ENCODE measurements around the gene MCCD1.
A peak's percentile ranks its signal among the peaks of the same experiment; 100 is the strongest.

MCCD1 gene

DNA sequence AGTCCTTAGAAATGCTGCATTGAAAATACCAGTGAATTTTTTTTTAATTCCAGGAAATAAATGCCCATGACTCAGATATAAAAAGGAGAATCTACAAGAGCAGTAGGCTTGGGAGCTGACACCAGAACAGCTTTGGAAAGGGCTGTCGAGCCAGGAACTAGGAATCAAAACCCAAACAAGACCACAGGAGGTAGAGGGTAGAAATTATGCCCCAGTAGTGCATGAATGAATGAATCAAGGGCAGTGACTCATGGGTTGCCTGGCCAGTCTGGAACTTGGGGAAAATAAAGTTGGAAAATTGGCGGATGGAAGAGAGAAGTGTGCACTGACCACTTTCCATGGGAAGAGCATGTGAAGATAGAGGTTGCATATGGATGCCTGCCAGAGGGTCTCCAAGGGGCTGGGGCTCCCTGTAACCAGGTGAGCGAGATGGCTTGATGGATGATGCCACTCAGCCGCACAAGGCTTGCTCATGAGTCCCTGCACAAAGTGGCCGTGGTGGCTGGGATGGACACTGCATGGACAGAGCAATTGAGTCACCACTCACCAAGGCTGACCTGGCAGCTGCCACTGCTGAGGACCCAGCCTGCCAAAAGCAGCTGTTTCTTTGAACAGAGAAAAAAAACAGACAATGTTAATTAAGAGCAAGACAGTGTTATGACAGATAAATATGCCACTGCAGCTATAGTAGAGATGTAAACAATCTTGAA is 15.2 kb upstream of the MCCD1 start:
- no peak for DNase-seq

DNA sequence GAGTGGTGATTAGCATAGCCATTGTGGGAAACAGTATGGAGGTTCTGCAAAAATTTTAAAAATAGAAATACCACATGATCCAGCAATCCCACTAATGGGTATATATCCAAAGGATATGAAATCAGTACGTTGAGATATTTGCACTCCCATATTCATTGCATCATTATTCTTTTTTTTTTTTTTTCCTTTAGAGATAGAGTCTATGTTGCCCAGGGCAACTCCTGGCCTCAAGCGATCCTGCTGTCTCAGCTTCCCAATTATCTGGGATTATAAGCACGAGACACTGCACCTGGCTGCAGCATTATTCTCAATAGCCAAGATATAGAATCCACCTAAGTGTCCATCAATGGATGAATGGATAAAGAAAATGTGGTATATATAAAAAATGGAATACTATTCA is 6.9 kb upstream of the MCCD1 start:
- DNase-seq, result no peak

DNA sequence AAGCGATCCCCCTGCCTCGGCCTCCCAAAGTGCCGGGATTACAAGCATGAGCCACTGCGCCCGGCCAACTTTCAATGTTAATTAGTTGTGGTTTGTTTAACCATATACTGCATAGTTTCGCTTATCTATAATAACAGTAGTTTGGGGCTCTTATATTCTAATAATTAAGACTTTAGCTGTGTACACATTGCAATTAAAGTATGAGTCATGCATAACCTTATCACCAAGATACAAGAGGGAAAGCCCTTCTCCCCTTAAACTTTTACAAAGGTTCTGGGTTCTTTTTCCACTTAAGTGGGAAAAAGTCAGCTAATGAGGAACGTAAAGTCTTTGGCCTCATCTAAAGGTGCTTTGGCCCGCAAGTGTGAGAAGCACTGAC is 3.2 kb upstream of the MCCD1 start:
- DNase-seq, result no peak

DNA sequence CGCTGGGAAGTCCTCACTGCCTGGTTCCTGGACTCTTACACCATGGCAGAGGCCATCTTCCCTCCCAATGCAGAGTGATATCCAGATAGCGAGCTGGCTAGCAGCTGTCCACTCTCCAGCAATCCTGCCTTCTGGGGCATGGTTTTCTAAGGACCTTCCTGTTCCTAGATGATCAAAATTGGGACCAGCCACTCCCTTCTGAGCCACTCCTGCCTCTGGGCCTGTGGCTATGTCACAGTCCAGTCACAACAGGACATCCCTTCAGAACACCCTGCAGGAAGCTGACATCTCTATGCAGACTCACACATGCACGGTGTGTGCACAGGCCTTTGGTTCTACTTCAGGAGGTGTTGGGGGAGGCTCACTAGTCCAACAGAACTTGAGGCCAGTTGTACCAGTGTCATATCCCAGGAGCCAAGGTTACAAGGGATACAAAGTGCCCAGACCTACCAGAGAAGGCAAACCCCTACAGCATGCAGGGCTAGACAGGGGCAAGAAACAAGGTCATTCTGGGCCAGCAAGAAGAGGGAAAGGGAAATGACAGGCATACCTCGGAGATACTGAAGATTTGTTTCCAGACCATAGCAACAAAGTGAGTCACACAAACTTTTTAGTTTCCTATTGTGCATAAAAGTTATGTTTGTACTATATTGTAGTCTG is 2.7 kb upstream of the MCCD1 start:
- no peak for DNase-seq

DNA sequence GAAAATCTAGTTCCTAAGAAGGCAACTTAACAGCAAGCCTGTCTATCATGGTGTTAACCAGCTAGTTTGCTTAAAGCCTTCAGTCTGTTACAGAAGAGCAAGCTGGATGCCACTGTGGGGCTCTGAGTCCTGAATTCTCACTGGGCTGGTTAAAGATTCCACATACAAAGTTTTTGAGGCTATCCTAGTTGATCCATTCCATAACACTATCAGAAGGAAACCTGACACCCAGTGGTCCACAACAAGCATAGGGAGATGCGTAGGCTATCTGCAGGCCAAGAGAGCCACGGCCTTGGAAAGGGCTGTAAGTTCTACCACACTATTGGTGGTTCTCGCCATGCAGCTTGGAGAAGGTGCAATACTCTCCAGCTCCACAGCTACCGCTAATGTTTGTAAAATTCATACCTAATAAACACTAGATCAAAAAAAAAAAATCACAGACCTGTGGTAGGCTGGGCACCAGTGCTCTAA is 420 bp upstream of the MCCD1 start:
- DNase-seq, result no peak

DNA sequence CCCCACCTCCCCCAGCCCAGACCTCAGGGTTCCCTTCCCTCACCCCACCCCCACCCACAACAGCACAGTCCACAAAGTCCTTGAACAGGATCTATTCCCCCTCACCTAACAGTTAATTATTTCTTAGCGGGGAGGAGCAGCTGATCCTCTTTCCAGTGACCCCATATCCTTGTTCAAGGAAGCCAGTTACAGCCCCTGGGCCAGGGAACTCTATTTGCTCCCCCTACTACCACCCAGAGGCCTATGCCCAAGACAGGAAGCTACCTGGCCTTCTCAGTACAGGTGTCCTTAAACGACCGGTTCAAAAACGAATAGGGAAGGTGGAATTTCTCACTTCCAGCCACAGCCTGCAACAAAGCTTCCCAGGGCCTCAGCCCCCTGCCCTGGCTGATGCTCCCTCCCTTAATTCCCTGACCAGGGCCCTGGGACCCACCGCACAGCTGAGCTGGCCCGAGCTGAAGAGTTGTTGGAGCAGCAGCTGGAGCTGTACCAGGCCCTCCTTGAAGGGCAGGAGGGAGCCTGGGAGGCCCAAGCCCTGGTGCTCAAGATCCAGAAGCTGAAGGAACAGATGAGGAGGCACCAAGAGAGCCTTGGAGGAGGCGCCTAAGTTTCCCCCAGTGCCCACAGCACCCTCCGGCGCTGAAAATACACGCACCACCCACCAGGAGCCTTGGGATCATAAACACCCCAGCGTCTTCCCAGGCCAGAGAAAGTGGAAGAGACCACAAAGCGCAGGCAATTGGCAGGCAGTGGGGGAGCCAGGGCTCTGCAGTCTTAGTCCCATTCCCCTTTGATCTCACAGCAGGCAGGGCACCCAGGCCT is 778 bp downstream of the MCCD1 start:
- no peak for DNase-seq

DNA sequence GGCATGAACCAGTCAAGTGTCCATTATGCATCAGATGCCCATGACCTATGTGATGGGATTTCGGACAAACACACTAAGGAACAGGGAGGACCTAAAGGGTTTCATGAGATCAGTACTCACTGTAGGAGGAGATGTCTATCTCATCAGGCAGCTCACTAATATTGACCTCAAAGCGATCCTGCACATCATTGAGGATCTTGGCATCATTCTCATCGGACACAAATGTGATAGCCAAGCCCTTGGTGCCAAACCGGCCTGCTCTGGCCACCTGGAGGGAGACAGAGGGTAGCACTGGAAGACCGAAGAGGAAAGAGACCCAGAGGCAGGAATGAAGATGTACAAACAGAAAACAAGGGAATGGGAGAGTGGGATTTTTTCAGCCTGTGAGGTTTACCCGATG is 1.9 kb downstream of the MCCD1 start:
- DNase-seq, result no peak

DNA sequence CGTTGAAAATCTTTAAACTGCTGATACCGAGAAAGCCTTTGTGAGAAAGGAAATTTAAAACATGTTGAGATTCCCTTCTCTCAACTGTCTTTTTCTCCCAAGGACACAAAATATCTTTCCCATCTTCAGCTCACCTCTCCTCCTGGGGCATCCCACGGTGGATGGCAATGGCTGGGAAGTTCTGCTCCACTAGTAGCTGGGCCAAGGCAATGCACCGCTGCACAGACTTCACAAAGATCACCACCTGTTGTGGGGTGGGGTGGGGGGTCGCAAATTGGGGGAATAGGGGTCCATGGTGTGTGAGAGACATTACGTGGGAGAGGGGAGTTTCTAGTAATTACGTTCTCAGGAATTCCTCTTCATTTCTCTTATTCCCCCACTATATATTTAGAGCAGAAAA is 2.4 kb downstream of the MCCD1 start:
- DNase-seq, result no peak

DNA sequence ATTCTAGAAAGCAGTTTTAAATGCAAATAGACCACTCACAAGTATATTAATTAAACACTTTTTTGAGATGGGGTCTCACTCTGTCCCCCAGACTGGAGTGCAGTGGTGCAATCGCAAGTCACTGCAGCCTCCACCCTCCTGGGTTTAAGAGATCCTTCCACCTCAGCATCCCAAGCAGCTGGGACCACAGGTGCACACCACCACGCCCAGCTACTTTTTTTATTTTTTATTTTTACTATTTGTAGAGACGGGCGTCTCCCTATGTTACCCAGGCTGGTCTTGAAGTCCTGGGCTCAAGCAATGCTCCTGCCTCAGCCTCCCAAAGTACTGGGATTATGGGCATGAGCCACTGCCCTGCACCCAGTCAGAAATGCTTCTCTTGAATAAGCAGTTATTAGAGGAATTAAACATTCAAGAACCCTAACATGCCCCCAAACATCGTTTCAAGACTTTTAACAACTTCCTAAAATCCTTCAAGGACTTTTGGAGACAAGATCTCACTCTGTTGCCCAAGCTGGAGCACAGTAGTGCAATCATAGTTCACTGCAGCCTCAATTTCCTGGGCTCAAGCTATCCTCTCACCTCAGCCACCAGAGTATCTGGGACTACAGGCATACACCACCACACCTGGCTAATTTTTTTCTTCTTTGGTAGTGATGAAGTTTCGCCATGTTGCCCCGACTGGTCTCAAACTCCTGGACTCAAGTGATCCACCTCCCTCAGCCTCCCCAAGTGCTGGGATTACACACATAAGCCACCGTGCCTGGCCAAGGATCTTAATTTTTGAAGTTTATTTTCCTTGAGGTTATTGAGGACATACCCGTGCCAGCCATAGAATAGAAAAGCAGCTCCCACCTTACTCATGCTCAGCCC is 3.2 kb downstream of the MCCD1 start:
- no peak for DNase-seq

DNA sequence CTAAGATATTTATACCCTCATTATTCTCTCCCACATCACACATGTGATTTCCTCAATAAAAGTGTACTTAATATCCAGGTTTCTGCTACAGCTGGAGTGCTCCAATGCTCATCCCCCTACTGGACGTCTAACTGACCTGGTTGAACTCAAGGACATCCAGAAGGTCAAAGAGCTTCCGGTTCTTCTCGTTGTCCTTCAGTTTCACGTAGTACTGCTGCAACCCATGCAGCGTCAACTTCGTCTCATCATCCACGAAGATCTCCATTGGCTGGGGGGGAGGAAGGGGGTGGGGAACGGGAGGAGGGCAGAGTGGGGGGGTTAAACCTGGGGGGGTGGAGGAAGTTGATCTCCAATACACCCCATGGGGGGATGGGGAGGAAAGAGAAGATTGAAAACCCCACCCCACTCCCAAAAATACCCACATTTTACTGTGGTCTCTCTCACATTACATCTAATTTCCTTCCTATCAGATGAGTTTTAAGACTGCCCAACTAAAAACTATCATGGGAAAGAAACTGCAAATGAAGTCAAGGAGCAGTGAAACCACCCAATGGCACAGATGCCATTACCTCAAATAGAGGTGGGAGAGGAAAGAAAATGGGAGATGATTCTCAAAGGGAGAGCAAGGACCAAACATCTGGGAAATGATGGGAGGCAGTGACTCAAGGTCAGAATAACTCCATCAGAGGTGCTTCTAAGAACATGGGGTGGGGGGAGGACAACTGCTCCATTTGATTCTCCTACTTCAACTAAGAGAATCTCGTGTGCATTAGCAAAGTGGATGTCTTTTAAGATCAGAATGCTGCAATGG is 4.1 kb downstream of the MCCD1 start:
- DNase-seq, result no peak

DNA sequence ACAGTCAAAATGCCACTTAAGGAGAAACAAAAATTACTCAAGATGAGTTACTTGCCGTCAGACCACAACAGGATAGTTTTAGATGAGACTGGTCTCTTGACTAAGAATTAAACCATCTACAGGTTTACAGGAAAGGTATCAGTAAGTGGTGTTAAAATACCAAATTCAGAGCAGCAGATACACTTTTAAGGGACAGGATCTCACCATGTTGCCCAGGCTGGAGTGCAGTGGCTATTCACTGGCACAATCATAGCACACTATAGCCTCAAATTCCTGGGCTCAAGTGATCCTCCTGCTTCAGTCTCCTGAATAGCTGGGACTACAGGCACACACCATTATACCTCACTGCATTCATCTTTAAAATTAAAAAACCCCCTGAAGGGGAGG is 4.7 kb downstream of the MCCD1 start:
- no peak for DNase-seq

DNA sequence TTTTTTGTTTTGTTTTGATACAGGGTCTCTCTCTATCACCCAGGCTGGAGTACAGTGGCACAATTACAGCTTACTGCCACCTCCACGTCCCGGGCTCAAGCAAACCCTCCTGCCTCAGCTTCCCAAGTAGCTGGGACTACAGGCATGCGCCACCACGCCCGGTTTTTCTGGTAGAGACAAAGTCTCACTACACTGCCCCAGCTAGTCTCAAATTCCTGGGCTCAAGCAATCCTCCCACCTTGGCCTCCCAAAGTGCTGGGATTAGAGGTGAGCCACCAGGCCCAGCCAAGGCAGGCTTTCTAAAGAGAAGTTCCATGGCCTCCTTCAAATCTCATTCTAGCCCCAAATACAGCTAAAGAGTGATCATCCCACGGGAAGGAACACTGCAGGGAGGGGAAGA is 5.2 kb downstream of the MCCD1 start:
- DNase-seq, result no peak

DNA sequence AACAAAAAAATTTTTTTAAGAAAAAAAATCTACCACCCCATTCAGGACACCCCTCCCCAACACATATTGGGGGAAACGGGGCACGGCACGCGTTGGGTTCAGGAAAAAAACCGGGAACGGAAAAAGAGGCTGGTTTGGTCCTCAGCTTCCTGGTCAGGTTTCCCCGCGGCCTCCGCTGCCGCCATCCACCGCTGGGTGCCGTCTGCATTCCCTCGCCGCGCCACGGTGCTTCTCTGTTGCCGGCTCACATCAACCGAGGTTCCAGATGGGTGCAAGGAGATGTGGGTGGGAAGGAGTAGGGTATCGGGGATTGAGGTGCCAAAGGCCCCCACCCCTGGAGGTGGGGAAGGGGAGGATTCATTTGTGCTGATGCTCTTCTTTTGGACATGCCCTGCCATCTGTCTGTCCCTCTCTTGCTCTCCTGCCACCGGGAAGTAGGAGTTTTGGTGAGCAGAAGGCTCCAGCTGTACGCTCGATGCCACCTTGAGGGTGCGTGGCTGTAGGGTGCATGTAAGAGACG is 5.8 kb downstream of the MCCD1 start:
- no peak for DNase-seq

DNA sequence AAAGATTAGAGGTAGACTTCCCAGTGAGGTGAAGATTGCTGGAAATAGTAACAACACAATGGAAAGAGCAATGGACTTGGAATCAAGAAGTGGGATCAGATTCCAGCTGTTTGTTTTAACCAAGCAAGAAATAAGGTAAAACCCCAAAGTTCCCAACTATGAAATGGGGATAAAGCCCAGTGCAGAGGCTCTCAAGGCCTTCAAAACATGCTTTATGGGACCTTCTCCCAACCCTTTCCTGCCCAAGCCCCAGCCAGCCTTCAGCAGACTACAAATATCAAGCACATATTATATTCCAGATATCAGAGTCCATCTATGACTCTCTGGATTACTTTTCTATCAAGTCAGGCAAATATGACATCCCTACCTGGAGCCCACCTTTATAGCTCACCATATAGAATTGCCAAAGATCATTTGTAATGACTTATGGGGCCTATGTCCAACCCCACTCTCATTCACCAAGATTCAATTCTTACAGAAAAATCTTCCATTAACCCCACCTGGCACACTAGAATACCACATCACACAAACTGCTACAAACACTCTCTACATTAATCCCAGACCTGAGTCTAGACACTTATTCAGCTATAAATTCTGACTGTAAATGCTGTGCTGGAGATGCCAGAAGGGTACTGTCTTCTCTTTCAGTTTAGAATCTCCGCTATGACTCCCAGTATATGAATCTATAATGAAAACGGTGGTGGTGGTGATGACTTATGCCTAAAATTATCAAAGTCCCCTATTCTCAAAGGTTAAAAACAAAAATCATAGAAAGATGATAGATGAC is 7.0 kb downstream of the MCCD1 start:
- no peak for DNase-seq

DNA sequence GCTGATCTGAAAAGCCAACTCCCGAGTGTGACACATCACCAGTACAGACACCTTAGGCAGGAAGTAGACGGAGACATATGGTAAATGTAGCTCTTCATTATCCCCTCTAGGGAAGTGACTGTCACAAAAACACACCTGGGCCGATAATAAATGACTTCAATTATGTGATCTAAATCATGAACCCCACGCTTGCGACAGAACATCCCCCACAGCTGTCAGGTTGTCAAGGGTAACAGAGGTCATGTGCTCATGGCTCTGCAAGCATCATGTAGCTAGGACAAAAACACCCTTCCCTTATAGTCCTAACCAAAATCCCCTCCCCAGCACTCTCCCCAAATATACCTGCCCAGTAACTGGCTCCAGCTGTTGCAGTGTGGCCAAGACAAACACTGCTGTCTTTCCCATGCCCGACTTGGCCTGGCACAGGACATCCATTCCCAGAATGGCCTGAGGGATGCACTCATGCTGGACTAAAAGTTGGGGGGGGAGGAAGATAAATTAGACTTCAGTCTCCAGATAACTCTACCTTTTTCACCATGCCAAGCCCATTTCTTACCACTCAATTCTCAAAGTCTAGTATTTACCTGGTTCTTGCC is 10.1 kb downstream of the MCCD1 start:
- no peak for DNase-seq

DNA sequence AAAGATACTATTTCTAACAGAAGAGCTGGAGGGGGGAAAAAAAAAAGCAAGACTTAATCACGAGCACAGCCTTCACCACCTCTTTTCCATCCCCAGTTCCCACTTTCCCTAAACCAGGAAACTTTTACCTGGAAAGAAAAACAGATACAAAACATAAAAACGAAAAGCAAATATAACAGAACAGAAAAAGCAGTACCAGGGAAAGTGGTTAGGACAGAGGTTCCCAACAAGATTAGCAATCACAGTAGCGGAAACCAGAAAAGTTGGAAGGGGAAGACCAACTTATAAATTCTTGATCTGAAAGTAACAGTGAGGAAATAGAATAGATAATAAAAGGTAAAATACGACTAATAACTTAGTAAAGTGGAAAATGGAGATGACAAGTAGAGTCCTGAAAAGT is 11.9 kb downstream of the MCCD1 start:
- no peak for DNase-seq

DNA sequence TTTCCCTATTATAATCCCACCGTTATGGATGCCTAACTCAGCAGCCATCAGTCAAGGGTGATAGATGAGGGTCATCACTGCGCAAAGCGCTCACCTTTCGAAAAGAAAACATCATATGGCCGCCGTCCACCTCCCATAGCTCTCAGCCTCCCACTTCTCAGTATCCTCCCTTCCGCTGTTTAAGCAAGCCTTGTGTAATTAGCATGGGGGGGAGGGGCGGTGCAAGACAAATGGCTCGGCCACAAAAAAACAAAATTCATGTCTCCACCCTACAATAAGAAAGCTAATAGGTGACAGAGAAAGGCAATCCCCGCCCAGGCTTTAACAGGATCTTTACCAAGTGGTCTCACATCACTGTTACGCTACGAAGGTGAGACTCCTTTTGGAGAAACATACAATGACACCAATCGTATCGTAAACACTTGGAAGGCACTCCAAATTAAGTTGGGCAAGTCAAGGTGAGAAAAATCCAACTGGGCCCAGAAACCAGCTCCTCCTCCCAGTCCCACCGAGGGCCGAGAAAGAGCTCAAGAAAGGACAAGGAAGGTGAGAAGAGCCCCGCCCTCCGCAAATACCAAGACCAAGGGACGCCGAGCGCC is 12.4 kb downstream of the MCCD1 start:
- peak; percentile 74 for DNase-seq

DNA sequence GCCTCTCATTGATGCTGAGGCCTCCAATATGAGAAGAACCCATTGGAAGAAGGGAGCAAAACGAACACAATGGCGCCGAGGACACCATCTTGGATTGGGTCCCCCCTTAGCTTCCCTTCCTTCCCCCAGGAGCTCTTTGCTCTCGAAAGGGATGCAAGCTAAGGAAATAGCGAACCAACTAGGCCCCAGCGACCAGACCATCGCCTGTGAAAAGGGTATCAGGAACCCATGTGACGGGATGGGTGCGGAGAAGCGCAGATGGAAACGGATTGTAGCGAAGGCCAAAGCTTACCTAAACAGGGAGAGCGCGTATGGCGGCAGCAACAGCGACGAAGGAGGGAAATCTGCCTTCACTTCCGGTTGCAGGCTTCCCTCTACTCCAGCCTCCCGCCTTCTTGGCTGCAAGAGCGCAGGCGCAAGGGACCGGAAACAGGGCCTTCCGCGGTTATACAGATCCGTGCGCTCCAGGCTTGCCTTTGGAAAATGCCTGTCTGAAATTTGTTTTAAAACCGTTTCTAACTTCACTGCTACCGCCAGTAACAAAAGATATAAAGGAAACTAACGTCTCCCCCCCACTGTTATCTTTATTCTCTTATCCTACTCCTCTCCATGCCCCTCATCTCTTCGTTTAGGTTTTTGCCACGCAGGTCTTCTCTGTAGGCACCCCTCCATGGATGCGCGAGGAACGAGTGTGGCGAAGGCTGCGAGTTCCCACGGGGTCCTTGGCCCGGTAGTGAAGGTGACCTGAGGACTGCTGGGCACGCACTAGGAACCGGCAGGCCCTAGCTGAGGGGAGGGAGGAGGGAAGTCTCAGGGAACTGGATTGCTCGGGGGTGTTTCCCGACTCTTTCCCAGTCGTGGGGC is 13.1 kb downstream of the MCCD1 start, which contains the start of gene DDX39B:
DDX39B (minus strand) TSS at position 346 of the 864 bp plus-strand sequence. CDS start 1,471 bp downstream, outside the sequence.
- peak; percentile 94 for DNase-seq

DNA sequence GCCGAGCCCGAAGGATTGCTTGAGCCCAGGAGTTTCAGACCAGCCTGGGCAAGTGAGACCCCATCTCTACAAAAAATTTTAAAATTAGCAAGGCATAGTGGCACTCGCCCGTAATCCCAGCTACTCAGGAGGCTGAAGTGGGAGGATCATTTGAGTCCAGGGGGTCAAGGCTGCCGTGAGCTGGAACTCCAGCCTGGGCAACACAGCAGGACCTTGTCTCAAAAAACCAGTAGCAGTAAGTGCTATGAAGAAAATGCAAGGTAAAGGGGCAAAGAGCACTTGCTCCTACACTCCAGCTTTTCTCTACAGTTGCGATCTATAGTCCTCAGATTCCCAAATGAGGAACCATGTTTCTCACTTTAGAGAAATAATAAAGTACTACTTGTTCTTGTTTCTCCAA is 14.9 kb downstream of the MCCD1 start:
- no peak for DNase-seq

All from CD4-positive, alpha-beta T cell treated with Interleukin-17A for 4 hours (primary cell).